GM23248 (cell line): ENCODE results near the gene SCN1B. TPM values are rescaled to one million over a fixed set of nuclear protein-coding genes. Genes with fewer than 3 reads are reported as not detected.

ENCODE experiments used
- DNase-seq: peaks from one replicate; pipeline ENCODE4 v3.0.0-alpha.2; 2015
- H2AFZ ChIP-seq: fragments of 200-600 bp; sonication (generic); 2 replicates; pipeline ENCODE4 v1.6.1; 2016; ENCODE audit warnings: antibody characterized with exemption
- H3F3A ChIP-seq: fragments of 200-600 bp; sonication (generic); 2 replicates; pipeline ENCODE4 v1.6.1; 2016; ENCODE audit warnings: mild to moderate bottlenecking, antibody characterized with exemption, mixed run types; ENCODE audit not compliant: insufficient read depth
- H3K27ac ChIP-seq: fragments of 200-600 bp; sonication (generic); 2 replicates; pipeline ENCODE4 v1.5.1; 2016; ENCODE audit warnings: mild to moderate bottlenecking
- H3K27me3 ChIP-seq: fragments of 200-600 bp; sonication (generic); replicated peaks from 2 replicates; pipeline ENCODE4 v1.6.1; 2016; ENCODE audit warnings: mild to moderate bottlenecking; ENCODE audit not compliant: insufficient read depth
- H3K36me3 ChIP-seq: fragments of 200-600 bp; sonication (generic); 2 replicates; pipeline ENCODE4 v1.6.1; 2016; ENCODE audit warnings: low read depth, mild to moderate bottlenecking
- H3K4me1 ChIP-seq: fragments of 200-600 bp; sonication (generic); 2 replicates; pipeline ENCODE4 v1.6.1; 2016; ENCODE audit warnings: mild to moderate bottlenecking; ENCODE audit not compliant: insufficient read depth
- H3K4me2 ChIP-seq: fragments of 200-600 bp; sonication (generic); one replicate; pipeline ENCODE4 v1.6.1; 2016; ENCODE audit warnings: mild to moderate bottlenecking; ENCODE audit not compliant: unreplicated experiment
- H3K4me3 ChIP-seq: fragments of 200-600 bp; sonication (generic); 2 replicates; pipeline ENCODE4 v1.5.1; 2016; ENCODE audit warnings: mild to moderate bottlenecking
- H3K79me2 ChIP-seq: fragments of 200-600 bp; sonication (generic); 2 replicates; pipeline ENCODE4 v1.6.1; 2016; ENCODE audit warnings: mild to moderate bottlenecking; ENCODE audit not compliant: insufficient read depth
- H3K9ac ChIP-seq: fragments of 200-600 bp; sonication (generic); 2 replicates; pipeline ENCODE4 v1.6.1; 2016; ENCODE audit warnings: mild to moderate bottlenecking
- H3K9me2 ChIP-seq: fragments of 200-600 bp; sonication (generic); 2 replicates; pipeline ENCODE4 v1.6.1; 2016; ENCODE audit warnings: mixed run types, mild to moderate bottlenecking, moderate library complexity; ENCODE audit not compliant: insufficient read depth
- H3K9me3 ChIP-seq: fragments of 200-600 bp; sonication (generic); one replicate; pipeline ENCODE4 v1.6.1; 2017; ENCODE audit warnings: low read depth
- H4K20me1 ChIP-seq: fragments of 200-600 bp; sonication (generic); 2 replicates; pipeline ENCODE4 v1.6.0; 2016; ENCODE audit not compliant: insufficient read depth
- EZH2 ChIP-seq: fragments of 200-600 bp; sonication (generic); IDR thresholded peaks from 2 replicates; pipeline ENCODE4 v1.6.1; 2018; ENCODE audit warnings: antibody characterized with exemption, mild to moderate bottlenecking; ENCODE audit not compliant: insufficient read depth, poor library complexity, severe bottlenecking
- EZH2phosphoT487 ChIP-seq: fragments of 200-600 bp; sonication (generic); IDR thresholded peaks from 2 replicates; pipeline ENCODE4 v1.6.1; 2018; ENCODE audit warnings: antibody characterized with exemption, moderate library complexity, mild to moderate bottlenecking, low read depth; ENCODE audit not compliant: insufficient read depth
- WGBS, 2 experiments: methylation state at CpG; one replicate each; pipeline ENCODE4 v1.1.6; 2015 to 2017; ENCODE audit warnings: low lambda C conversion rate in 2 of 2, low coverage in 1 of 2; ENCODE audit errors: missing lambda C conversion rate in 2 of 2; 5-methylcytosine and 5-hydroxymethylcytosine counted together
- in situ Hi-C: fragments of 300-500 bp; cut with MboI; formaldehyde crosslinking; loops from 2 replicates; pipeline ENCODE4 v1.15.0; 2020
- polyA plus RNA-seq: library from polyadenylated mRNA; unstranded; fragments of >200 nt; fragmentation: Nextera tagmentation; extraction: Ambion mirVana; gene quantifications from 2 replicates; pipeline ENCODE4 v1.2.1, GENCODE V29; 2016
- total RNA-seq: library from RNA; depleted of rRNA; stranded (reverse); fragments of >200 nt; shearing (Covaris generic); gene quantifications from 2 replicates; pipeline ENCODE4 v1.2.3, GENCODE V29; 2014

SCN1B gene
- total and polyA plus RNA-seq, 2 experiments from 2014 or later, result 1.5 to 1.7 TPM

GRCh38 chr19:35017507-35017906 is 12.8 kb upstream of the SCN1B start:
- Histone ChIP-seq H3K79me2 (no peaks in the 10 kb centered on the region), H3K4me2 (no peak overlapping the region), H3K4me3 (no peak overlapping the region), H3K27me3 (no peaks in the 10 kb centered on the region), H3K9me2 (no peaks in the 10 kb centered on the region), H3K9ac (no peak overlapping the region), H3K9me3 (no peaks in the 10 kb centered on the region), H3K27ac (no peak overlapping the region), H3K36me3 (no peaks in the 10 kb centered on the region; the same call in 1 of the 2 replicates), H2AFZ (no peak overlapping the region), H4K20me1 (no peaks in the 10 kb centered on the region), H3K4me1 (no peaks in the 10 kb centered on the region), H3F3A (no peaks in the 10 kb centered on the region)
- DNase-seq, result no peak
- in situ Hi-C loops, result no loop called here
- WGBS, 2 experiments, result 77 to 81% methylated on average over 3 of the region's 3 CpGs
- TF ChIP-seq EZH2phosphoT487 (no peak), EZH2 (no peak)

GRCh38 chr19:35018379-35018778 is 11.9 kb upstream of the SCN1B start:
- Histone ChIP-seq H3K27ac (no peak overlapping the region), H3K79me2 (no peaks in the 10 kb centered on the region), H3F3A (no peaks in the 10 kb centered on the region), H2AFZ (no peak overlapping the region), H3K27me3 (no peaks in the 10 kb centered on the region), H4K20me1 (no peaks in the 10 kb centered on the region), H3K9me2 (no peaks in the 10 kb centered on the region), H3K9me3 (no peaks in the 10 kb centered on the region), H3K4me2 (no peak overlapping the region), H3K9ac (no peak overlapping the region), H3K36me3 (no peaks in the 10 kb centered on the region; the same call in 1 of the 2 replicates), H3K4me1 (no peaks in the 10 kb centered on the region), H3K4me3 (no peak overlapping the region)
- no peak for TF ChIP-seq EZH2
- no peak for TF ChIP-seq EZH2phosphoT487
- DNase-seq, result no peak
- WGBS, 2 experiments, result 94 to 99% methylated on average over 4 of the region's 4 CpGs
- in situ Hi-C loops, result no loop called here

GRCh38 chr19:35019144-35019543 is 11.1 kb upstream of the SCN1B start:
- Histone ChIP-seq H2AFZ (no peak overlapping the region), H4K20me1 (no peaks in the 10 kb centered on the region), H3K9me3 (no peaks in the 10 kb centered on the region), H3F3A (no peaks in the 10 kb centered on the region), H3K4me2 (no peak overlapping the region), H3K36me3 (no peaks in the 10 kb centered on the region; the same call in 1 of the 2 replicates), H3K9me2 (no peaks in the 10 kb centered on the region), H3K27ac (no peak overlapping the region), H3K27me3 (no peaks in the 10 kb centered on the region), H3K9ac (no peak overlapping the region), H3K79me2 (no peaks in the 10 kb centered on the region), H3K4me1 (no peaks in the 10 kb centered on the region), H3K4me3 (no peak overlapping the region)
- no peak for DNase-seq
- in situ Hi-C loops, result no loop called here
- TF ChIP-seq EZH2phosphoT487, result no peak
- TF ChIP-seq EZH2, result no peak
- WGBS, 2 experiments, result 86 to 95% methylated on average over 14 to 21 of the region's 22 CpGs

DNA sequence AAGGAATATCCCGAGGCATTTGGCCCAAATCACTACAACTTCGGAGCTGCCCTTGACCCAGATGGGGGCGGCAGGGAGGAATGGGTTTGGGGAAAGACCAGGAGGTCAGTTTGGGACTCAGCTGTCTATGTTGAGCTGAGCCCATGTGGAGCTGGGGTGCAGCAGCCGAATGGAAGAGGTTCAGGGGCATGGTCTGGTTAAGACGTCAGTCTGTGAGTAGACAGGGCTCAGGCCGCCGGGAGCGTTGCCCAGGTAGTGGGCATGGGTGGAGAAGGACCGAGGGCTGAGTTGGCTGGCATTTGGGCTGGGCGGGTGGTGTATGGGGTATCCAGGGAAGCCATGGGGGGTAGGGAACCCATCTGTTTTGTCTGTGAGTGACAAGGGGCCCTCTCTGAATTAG is 9.3 kb upstream of the SCN1B start:
- in situ Hi-C loops, result no loop called here
- no peak overlapping the region for H3K4me3 ChIP-seq
- no peaks in the 10 kb centered on the region for H3K79me2 ChIP-seq
- H3K9me2 ChIP-seq, result no peaks in the 10 kb centered on the region
- WGBS, 2 experiments, result 84 to 85% methylated on average over 10 of the region's 10 CpGs
- TF ChIP-seq EZH2 (no peak), EZH2phosphoT487 (no peak)
- no peaks in the 10 kb centered on the region for H3K27me3 ChIP-seq
- no peaks in the 10 kb centered on the region for H4K20me1 ChIP-seq
- no peak for DNase-seq
- H3K27ac ChIP-seq, result no peak overlapping the region
- no peaks in the 10 kb centered on the region for H3K9me3 ChIP-seq
- no peak overlapping the region for H2AFZ ChIP-seq
- no peaks in the 10 kb centered on the region; the same call in 1 of the 2 replicates for H3K36me3 ChIP-seq
- H3K9ac ChIP-seq, result no peak overlapping the region
- no peaks in the 10 kb centered on the region for H3F3A ChIP-seq
- H3K4me1 ChIP-seq, result no peaks in the 10 kb centered on the region
- no peak overlapping the region for H3K4me2 ChIP-seq

GRCh38 chr19:35021596-35021995 is 8.7 kb upstream of the SCN1B start:
- Histone ChIP-seq H2AFZ (no peak overlapping the region), H3K27ac (no peak overlapping the region), H3K4me1 (no peaks in the 10 kb centered on the region), H4K20me1 (no peaks in the 10 kb centered on the region), H3K9me3 (no peaks in the 10 kb centered on the region), H3K4me3 (no peak overlapping the region), H3K4me2 (no peak overlapping the region), H3K9me2 (no peaks in the 10 kb centered on the region), H3K27me3 (no peaks in the 10 kb centered on the region), H3K9ac (no peak overlapping the region), H3K36me3 (no peaks in the 10 kb centered on the region; the same call in 1 of the 2 replicates), H3F3A (no peaks in the 10 kb centered on the region), H3K79me2 (no peaks in the 10 kb centered on the region)
- WGBS, 2 experiments, result 96 to 97% methylated on average over 16 to 25 of the region's 25 CpGs
- TF ChIP-seq EZH2 (no peak), EZH2phosphoT487 (no peak)
- in situ Hi-C loops, result no loop called here
- no peak for DNase-seq
